Stimulated activated CD4-positive, alpha-beta T cell treated with anti-CD3 and anti-CD28 coated beads, Interleukin-1b, Interleukin-23, amount 100 ng/mL, for 1 hour (primary cell): ENCODE results near the gene OR6X1.
"Not testable (repeated sequence)": the region's sequence is repeated elsewhere in the genome, so short reads cannot be mapped to it uniquely, and the experiment has no call there.

Experiments
- DNase-seq, 2 donors: peaks; one replicate each; pipeline ENCODE4 v3.0.0-alpha.2; 2020; ENCODE audit warnings: low read depth in 2 of 2

OR6X1 gene

DNA sequence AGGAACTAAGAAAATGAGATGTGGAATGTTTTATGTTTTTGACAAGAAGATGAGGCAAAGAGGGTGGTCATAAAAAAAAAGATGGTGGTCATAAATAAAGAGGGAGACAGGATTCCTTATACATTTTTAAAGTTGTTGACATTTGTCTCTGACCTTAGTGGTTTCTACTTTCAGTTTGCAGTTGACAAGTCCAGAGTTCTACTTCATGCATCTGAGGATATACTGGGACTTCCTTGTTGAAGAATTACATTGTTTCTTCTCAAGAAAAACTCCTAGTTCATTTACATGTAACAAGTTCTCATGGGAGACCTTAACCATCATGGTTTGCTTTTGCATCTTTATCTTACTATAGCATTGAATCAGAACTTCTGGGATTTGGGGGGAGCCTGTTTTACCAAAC is 1.2 kb downstream of the OR6X1 start:
- DNase-seq, result no peak

DNA sequence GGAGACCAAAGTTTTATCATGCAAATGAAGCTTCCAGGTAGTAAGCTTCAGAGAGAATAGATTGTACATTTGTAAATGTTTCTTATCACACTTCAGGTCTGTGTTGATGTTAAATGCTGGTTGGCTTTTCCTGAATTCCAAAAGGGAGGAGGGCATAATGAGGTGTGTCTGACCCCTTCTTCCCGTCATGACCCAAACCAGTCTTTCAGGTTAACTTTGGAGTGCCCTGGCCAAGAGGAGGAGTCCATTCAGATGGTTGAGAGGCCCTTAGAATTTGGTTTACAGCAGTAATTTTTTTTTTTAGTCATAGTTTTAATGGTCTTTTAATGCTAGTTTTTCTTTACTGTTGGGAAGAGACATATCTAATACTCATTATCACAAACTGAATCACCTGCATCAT is 2.5 kb downstream of the OR6X1 start:
- DNase-seq, result no peak

DNA sequence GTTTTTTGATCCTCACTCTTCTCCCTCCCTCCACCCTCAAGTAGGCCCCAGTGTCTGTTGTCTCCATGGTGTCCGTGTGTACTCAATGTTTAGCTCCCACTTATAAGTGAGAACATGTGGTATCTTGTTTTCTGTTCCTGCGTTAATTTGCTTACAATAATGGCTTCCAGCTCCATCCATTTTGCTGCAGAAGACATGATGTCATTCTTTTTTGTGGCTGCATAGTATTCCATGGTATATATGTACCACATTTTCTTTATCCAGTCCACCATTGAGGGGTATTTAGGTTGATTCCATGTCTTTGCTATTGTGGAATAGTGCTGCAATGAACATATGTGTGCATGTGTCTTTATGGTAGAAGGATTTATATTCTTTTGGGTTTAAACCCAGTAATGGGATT is 6.0 kb downstream of the OR6X1 start:
- DNase-seq, result not testable (repeated sequence)

DNA sequence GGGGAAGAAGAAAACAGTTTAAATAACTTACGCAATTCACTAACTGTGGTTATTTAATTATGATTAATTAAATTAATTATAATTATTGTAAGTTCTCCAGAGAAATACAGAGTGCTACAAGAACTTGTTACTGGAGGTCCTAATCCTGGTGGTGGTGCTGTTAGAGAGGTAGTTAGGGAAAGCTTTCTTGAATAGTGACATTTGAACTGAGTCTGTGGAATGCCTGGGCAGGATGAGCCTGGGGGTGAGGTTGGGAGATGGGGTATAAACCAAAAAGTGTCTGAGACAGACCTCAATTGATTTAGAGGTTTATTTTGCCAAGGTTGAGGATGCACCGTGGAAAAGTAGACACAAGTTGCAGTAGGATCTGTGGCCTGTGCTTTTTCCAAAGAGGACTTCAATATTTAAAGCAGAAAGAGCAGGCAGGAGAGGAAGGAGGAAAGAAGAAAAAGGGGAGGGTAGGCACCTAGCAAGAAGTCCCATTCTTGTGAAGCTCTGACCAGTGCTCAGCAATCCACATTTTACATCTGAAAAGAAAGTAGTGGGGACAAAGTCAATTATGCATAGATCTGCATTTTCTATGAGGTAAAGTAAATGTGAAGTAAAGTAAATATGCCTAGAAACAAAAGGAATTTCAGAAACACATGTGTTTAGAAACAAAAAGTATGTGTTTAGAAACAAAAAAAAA is 8.4 kb downstream of the OR6X1 start:
- DNase-seq, result no peak

DNA sequence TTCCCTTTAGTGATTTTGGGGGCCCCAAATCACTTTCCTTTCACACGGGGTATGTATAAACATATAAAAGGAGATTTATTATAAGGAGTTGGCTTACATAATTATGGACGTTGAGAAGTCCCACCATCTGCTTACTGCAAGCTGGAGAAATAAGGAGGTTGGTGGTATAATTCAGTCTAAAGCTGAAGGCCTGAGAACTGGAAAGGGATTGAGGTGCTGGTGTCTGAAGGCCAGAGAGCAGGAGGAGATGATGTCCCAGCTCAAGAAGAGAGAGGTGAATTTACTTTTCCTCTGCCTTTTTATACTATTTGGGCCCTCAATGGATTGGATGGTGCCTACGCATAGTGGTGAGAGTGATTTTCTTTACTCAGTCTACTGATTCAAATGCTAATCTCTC is 11.6 kb downstream of the OR6X1 start:
- DNase-seq, result no peak

DNA sequence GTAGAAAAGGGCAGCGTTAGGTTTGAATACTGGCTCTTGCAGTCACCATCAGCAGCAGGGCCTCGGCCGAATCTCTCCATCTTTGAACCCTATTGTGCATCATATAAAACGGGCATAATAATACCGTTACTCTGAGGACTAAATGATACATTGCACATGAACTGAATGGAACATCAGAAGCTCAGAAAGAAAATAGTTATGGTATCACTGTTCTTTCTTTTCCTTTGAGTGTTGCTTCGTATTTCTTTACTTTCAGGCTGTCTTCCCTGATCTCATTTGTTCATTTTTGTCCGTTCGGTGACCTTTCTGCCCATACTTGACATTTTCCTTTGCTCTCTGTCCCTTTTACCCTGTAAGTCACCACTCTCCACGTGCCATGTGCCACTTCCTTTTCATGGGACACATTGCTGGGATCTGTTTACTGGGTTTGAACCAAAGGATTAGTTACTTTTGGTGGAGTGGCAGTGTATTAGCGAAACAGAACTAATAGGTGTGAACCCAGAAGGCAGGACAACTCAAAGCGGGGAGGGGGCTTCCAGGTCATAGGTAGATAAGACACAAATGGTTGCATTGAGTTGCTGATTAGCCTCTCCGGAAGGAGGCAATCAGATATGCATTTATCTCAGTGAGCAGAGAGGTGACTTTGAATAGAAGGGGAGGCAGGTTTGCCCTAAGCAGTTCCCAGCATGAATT is 12.1 kb downstream of the OR6X1 start:
- no peak for DNase-seq

DNA sequence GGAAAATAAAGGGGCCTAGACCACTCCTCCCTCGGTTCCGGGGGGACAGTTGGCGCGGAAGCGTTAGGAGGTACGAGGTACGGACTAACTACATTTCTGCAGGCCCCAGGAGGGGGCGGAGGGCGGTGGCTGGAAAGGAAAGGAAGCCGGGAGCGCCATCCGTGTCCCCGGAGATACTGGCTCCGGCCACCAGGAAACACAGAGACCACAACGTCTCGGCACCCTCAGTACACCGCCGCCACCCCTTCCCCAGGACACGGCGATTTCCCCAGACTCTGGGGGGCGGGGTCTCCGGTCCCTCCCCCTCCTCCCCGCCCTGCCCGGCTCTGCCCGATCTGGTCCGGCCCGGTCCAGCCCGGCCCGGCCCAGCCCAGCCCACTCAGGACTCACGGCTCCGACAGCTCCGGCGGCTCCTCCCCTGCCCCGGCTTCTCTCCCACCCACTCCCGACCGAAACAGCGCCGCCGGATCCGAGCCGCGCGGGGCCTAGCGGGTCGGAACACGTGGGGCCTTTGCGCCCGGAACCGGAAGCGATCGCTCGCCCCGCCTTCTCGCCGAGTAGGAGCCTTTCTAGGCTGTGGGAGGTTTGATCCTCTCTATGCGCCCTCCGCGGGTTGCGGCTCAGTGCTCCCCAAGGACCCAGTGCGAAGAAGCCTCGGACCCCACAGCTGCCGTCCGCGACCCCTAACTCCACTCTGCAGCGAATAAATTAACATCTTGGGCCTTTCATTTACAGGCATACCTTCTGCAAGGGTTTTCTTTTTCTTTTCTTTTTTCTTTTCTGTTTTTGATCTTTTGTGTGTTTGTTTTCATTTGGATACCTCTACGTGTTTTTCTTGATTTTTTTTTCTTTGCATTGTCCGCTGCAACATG is 12.9 kb downstream of the OR6X1 start, which contains the start of gene ZNF202:
ZNF202 (minus strand) TSS at position 502 of the 872 bp plus-strand sequence. CDS start 10,772 bp downstream, outside the sequence.
- DNase-seq, result peak; percentile 64 to 80

DNA sequence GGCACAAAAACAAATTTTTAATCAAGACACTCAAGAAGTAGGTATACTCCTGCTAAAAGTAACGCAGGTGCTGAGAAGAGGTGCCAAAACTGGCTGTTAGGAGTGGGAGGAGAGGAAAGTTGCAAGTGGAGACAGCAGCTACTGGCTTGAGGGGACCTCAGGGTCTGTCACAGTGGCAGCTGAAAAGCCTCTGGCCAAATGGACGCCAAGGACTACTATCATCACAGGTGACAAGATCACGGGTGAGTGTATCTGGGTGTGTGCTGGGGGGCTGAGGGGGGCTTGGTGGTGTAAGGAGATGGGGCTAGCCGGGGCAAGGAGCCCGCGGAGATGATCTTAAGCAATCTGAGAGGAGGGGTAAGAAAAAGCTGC is 13.5 kb downstream of the OR6X1 start:
- no peak for DNase-seq

DNA sequence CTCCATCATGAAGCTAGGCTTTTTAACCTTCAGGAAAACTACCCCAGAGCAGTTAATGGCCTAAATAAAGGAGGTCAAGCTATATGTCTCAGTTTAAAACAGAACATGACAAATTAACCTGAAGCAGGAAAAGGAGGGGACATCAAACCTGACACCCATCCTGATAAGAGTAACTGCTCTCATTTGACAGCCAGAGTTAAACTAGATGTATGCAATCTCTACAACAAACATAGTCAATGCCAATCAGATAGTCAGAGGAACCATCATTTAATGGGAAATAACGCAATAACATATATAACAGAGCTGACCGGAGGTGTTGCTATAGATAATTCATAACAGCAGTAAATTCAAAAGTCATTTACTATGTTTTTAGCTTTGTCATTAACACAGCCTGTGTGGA is 15.9 kb downstream of the OR6X1 start:
- no peak for DNase-seq

DNA sequence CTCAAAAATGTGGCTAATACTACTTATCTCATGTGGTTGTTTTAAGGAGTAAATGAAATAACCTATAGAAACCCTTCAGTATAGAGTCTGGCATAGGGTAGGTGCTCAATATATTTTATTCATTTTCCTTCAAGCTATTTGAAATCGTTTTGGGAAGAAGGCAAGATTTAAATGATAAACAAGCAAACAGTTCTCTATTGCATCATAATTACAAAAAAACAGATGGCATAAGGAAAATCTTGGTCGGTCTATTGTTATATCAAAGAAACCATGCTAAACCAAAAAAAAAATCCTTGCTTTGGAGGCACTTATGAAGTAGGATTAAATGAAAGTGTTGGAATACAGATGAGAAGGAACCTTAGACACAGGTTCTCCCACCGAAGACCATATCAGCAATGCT is 17.5 kb downstream of the OR6X1 start:
- no peak for DNase-seq

DNA sequence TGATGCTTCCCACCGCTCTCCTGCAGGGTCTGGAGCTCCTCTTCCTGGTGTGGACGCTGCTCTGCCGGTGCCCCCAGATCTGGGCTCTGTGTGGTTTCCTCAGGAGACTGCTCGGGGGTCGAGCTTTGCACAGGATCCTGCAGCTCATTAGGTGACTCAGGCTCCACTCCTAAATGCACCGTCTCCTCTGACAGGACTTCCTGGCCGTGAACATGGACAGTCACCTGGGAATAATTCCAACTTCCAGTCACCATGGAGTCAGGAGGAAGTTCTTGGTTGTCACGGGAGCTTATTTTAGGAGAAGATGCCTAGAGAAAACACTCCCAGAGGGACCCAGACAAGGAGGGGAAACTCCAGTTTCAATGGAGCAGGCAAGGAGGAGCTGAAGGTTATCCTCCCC is 24.7 kb downstream of the OR6X1 start:
- no peak for DNase-seq

DNA sequence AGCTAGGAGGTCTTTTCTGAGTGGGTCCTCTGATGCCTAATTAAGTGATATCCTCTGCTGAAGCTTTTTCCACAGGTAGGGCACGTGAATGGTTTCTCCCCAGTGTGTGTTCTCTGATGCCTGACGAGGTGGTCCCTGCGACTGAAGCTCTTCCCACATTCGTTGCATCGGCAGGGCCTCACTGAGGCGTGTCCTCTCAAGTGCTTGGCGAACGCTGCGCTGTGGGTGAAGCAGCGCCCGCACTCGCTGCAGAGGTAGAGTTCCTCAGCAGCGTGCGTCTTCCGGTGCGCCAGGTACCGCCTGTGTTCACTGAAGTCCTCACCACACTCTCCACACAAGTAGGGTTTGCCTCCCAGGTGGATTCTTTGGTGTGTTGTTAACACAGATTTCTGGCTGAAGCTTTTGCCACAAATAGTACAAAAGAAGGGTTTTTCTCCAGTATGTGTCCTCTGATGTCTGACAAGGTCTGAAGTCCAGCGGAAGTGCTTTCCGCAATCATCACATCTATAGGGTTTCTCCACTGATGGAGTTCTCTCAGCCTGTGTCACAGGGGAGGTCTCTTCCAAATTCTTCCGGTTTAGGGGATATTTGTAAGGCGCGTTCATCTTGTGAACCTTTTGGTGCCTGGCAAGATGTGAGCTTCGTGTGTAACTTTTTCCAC is 28.2 kb downstream of the OR6X1 start:
- DNase-seq, result no peak

DNA sequence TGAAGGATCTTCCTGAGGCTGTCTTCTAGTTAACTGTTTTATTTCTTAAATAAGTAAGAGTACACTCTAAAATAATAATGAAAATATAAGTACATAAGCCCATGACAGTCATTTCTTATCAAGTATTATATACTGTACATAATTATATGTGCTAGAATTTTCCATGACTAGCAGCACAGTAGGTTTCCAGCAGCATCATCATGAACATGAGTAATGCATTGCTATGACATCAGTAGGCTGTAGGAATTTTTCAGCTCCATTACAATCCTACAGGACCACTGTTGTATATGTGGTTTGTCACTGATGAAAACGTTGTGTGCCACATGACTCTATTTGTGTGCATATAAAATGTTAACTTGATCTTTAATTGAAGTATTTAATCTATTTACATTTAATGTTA is 34.9 kb downstream of the OR6X1 start:
- no peak for DNase-seq

DNA sequence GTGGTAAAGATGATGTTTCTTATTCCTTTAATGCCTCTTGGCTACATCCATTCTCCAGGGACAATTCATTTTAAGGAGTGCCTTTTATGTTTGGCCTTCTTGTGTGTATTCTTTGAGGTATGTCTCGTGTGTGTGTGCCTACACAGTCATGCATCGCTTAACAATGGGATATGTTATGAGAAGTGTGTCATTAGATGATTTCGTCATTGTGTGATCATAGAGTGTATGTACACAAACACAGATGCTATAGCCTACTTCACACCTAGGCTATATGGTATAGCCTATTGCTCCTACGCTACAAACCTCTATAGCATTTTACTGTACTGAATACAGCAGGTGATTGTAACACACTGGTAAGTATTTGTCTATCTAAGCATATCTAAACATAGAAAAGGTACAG is 35.8 kb downstream of the OR6X1 start:
- no peak for DNase-seq

DNA sequence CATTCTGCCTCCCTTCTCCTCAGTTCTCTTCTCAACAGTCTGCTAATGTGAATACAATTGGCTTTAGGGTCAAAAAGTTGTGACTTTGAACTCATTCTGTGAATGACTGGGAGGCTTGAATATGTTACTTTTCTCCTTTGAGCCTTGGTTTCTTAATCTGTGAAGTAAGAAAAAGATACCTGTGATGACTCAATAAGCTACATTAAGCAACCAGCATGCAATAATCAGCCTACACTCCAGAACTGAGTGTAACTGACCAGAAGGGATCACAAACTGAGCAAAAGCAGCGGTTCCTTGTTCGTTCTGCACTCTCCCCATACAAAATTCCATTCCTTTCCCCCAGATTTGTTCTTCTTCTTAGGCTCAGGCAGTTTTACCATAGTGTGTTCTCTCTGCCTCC is 36.3 kb downstream of the OR6X1 start:
- no peak for DNase-seq

DNA sequence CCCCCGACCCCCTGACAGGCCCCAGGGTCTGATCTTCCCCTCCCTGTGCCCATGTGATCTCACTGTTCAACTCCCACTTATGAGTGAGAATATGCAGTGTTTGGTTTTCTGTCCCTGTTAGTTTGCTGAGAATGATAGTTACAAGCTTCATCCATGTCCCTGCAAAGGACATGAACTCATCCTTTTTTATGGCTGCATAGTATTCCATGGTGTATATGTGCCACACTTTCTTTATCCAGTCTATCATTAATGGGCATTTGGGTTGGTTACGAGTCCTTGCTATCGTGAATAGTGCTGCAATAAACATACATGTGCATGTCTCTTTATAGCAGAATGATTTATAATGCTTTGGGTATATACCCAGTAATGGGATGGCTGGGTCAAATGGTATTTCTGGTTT is 41.7 kb downstream of the OR6X1 start:
- DNase-seq, result not testable (repeated sequence)

DNA sequence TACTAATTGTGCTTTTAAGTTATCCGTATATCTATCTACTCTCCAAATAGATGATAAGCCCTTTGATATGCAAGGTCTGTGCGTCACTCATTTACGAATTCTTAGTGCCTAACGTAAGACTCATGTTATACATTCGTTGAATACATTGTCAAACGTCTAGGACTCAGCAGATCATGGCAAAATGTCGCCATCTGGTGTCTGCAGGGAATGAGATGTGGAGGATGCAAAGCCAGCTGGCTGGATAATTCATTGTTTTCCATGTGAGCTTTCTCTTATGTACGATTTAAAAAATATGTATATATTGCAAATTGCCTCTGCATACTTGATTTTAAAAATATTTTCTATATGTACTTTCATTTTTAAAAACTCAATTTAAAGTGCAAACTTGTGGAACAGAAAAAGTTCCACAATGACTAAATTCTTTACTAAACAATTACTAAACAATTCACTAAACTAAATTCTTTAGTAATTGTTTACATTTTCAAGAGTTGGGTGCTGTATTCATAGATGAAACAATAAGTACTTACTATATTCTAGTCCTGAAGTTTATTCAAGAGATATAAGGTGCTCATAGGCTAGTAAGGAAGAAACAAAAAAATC is 46.6 kb downstream of the OR6X1 start:
- DNase-seq, result peak in 1 of 2 donors; percentile 14

DNA sequence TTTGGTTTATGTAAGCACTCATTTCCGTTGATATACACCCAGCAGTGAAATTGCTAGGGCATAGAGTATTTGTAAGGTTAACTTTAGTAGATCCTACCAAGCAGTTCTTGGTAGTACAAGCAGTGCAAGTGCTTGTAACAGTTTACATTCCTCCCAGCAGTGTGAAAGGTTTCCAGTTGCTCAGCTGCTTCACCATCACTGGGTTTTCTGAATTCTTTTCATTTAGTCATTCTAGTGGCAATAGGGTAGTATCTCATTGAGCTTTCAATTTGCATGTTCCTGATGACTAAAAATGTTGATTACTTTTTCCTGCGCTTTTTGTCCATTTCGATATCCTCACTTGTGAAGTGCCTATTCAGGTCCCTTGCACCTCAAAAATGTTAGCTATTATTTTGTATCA is 47.1 kb downstream of the OR6X1 start:
- DNase-seq, result no peak

DNA sequence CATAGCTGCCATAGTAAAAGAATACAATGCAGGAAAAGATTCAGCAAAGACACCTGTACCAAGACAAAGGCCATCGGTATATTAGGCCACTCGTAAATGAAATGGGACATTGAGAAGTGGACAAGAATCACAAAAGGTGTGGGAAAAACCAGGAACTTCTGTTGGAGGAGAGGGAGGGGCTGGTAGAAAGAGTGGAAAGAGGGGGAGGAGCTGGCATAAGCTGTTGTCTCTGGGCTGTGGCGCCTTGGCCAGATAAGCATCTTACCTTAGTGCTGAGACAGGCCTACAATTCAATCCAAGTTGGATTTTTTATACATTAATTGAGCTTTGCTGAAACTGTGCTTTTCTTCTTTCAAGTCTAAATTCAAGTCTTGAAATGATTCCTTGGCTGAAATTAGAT is 50.0 kb downstream of the OR6X1 start:
- DNase-seq, result no peak
